Right ventricle myocardium superior (tissue), 1 donor: ENCODE measurements around the gene DIP2C. TPM values are rescaled to one million over a fixed set of nuclear protein-coding genes. Genes with fewer than 3 reads are reported as not detected.
A peak's percentile ranks its signal among the peaks of the same experiment; 100 is the strongest.

ENCODE experiments used
- ATAC-seq: fragments of 200-7000 bp; cut with Tn5 transposase; one replicate; pipeline ENCODE4 v1.9.1; 2020; ENCODE audit warnings: mild to moderate bottlenecking; ENCODE audit not compliant: poor library complexity
- DNase-seq: peaks from one replicate; pipeline ENCODE4 v3.0.0-alpha.2; 2020
- intact Hi-C: fragments of 100-400 bp; cut with DNase I; formaldehyde crosslinking; loops from one replicate; pipeline ENCODE4 v1.11.2; 2022
- total RNA-seq: library from RNA; stranded (reverse); fragmentation: NEBNext Ultra II Directional; extraction: Animal tissue kit (Norgen Biotek cat#: 25700); gene quantifications from one replicate; pipeline ENCODE4 v1.2.1, GENCODE V29; 2021
- donor health status: DM: no; HTN: yes; CAD: no; lungs with severe emphysema.

DIP2C gene
- total RNA-seq, 1 donor from 2014 or later: 29.1 TPM

GRCh38 chr10:511101-511848, 178.2 kb downstream of the DIP2C start:
- ATAC-seq: peak; percentile 94
- DNase-seq: peak; percentile 93
- intact Hi-C loops: loop anchor here (5.0 kb wide), 1 partner anchor 276 kb away; no protein-coding TSS in a partner anchor

GRCh38 chr10:510415-510881, 179.0 kb downstream of the DIP2C start:
- DNase-seq: no peak
- intact Hi-C loops: loop anchor here (5.0 kb wide), 1 partner anchor 277 kb away; no protein-coding TSS in a partner anchor
- ATAC-seq: peak; percentile 69

DNA sequence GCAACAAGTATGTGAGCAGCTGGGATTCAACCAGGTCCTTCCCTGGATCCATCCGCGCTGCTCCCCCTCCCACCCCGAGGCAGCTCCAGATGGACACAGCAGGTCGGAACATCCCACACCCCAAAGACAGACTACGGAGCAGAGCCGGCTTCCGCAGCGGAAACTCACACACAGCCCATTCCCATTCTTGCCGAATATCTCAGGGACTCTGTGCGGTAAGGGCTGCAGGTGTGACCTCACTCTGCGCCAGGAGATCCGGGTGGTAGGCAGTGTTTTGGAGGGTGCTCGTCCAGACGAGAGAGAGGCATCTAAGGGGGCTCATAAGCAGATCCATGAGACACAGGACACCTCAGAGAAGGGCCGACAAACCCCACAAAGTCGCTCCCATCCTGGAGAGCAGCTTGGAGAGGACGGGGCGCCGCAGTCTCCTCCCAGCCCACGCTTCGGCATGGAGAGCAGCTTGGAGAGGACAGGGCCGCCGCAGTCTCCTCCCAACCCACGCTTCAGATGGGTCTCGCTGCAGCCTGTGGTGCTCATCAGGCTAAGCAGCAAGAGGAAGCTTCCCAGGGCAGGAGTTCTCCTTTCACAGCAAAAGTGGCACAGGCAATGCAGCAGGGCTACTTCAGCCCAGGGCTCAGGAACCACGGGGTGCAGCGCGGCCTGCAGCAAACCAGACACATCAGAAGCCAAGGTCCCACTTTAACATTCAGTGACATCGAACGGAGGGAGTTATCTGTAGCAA, 179.9 kb downstream of the DIP2C start:
- intact Hi-C loops: loop anchor here (5.0 kb wide), 1 partner anchor 278 kb away; no protein-coding TSS in a partner anchor
- ATAC-seq (no peak), DNase-seq (no peak)

DNA sequence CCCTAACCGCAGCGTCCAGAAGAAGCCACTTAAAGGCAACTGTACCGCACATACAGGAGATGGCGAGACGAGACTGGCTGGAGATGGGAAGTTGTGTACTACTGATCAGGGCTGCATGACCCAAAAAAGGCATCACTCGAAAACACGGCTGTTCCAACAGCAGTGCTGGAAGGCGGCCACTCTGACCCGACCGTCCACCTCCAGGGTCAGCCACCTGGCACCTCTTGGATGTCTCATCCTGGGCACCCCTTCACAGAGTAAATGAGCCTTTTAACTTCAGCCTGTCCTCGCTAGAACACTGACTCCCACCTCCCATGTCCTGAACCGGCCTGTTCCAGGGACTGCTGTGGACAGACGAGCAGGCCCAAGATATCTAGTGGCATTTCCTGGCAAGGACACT, 180.7 kb downstream of the DIP2C start:
- intact Hi-C loops: no loop called here
- DNase-seq: no peak
- ATAC-seq: no peak

- no peak for DNase-seq
- intact Hi-C loops: no loop called here
- ATAC-seq: no peak
Observed at GRCh38 chr10:507908-508444, 181.5 kb downstream of the DIP2C start.

GRCh38 chr10:507355-507699, 182.1 kb downstream of the DIP2C start:
- intact Hi-C loops: no loop called here
- no peak for DNase-seq
- ATAC-seq: no peak

GRCh38 chr10:506451-507354, 182.8 kb downstream of the DIP2C start:
- no peak for DNase-seq
- intact Hi-C loops: no loop called here
- ATAC-seq: no peak

- ATAC-seq (no peak), DNase-seq (no peak)
- intact Hi-C loops: no loop called here
Observed at GRCh38 chr10:505419-505818, 184.0 kb downstream of the DIP2C start.

DNA sequence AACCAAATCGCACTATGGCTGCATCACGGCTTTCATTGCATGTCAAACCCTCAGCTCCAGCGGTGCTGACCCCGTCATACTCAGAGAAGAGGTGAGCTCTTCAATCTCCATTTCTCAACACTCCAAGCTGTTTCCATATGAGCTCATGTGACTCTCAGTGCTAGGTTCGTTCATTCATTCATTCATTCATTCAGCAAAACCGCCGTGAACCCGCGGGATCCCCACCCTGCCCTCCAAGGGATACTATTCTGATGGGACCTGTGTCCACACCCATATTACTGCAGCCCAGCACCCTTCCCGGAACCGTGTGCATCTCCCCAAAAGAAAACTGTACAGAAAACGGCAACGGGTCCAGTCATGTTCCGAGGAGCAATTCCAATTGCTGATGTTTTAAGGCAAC, 184.7 kb downstream of the DIP2C start:
- intact Hi-C loops: no loop called here
- ATAC-seq: no peak
- no peak for DNase-seq

DNA sequence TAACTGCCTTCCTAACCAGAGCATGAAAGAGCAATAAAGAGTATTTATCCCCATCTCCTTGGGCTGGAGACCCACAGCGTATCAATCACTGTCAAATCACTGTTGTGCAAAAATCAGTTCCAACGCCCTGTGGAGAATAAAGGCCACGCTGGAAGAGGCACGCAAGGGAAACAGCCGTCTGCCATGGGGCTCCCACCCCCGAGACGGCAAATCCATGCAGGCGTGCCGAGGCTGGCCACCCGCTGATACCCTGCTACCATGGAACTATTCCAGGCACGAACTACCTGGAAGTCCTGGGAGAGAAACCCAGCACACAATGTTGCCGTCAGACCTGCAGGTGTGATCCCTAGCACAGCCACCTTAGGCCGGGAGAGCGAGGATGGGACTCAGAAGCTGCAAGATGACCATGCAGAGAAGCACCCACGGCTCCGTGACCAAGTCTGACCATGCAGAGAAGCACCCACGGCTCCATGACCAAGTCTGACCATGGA, 185.3 kb downstream of the DIP2C start:
- ATAC-seq: no peak
- no peak for DNase-seq
- intact Hi-C loops: no loop called here

DNA sequence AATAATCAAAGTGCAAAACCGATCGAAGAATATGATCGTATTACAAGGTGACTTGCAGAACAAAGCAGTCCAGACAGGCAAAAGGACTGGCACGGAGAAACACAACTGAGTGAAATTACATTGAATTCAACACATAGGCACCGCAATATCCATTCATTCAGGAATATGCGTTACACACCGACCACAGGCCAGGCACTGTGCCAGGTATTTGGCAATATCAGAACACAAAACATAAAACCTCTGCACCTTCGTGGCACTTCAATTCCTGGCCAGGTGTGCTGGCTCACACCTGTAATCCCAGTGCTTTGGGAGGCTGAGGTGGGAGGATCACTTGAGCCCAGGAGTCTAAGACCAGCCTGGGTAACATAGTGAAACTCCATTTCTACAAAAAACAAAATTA, 187.9 kb downstream of the DIP2C start:
- ATAC-seq (no peak), DNase-seq (no peak)
- intact Hi-C loops: no loop called here

GRCh38 chr10:500876-501275, 188.6 kb downstream of the DIP2C start:
- DNase-seq (no peak), ATAC-seq (no peak)
- intact Hi-C loops: no loop called here

DNA sequence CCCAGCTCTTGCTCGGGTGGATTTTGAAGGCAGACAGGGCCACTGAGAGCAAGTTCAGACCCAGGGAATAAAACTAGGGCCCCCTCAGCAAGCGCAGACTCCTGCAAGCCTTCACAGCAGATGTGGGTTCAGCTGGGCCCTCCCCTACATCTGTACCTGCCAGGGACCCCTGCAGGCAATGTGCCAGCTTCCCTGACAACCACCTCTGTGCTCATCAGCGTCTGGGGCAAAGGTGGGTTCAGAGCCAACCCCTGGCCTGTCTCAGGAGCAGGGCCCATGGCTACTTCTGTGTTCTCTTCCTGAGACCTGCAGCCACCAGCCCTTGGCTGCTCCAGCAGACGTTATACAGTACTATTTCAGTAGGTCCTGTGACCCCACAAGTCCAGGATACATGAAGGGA, 189.5 kb downstream of the DIP2C start:
- ATAC-seq (no peak), DNase-seq (no peak)
- intact Hi-C loops: no loop called here

GRCh38 chr10:498760-499435, 190.6 kb downstream of the DIP2C start:
- DNase-seq (no peak), ATAC-seq (peak; percentile 26)
- intact Hi-C loops: no loop called here

GRCh38 chr10:497898-498451, 191.5 kb downstream of the DIP2C start:
- ATAC-seq (peak; percentile 18), DNase-seq (no peak)
- intact Hi-C loops: no loop called here

DNA sequence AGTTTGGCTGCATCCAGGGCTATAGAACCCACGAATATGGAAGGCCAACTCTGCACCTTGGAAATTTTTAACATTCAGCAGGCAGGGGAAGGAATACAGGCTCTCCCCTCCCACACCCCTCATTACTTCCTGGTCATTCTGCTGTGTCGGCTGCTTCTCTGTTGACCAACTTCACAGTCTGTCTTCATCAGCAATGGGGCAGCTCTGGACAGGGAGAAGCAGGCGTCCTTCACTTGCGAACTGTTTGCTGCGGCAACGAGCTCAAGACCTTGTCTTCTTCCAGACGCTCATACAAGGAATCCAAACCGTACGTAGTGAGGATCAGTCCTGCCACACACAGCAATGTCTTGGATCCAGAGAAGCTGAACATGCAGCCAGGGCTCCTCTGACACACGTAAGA, 192.2 kb downstream of the DIP2C start:
- intact Hi-C loops: no loop called here
- ATAC-seq (no peak), DNase-seq (no peak)

GRCh38 chr10:494556-494955, 194.9 kb downstream of the DIP2C start:
- DNase-seq: no peak
- intact Hi-C loops: no loop called here
- no peak for ATAC-seq

DNA sequence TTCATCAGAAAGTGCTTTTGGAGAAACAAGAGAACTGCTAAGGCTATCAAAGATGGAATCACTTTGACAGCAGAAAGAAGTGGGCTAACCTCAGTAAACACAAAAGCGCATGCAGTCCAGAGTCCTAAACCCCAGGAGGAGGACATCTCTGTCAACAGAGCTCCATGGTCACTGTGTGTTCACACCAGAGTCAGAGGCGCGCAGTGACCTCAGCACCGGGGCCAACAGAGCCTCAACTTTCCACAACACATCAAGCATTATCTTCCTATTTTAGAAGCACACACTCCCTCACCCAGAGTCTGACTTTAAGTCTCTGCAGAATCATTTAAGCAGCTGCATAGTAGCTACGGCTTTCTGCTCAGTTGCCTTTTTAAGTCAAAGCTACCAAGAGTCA, 195.3 kb downstream of the DIP2C start:
- DNase-seq (no peak), ATAC-seq (no peak)
- intact Hi-C loops: no loop called here
